SK-N-SH (cell line): ENCODE data around the gene MAP3K13.

Experiments used
- CHD2 ChIP-seq: fragments of 150-350 bp; IDR thresholded peaks from 2 replicates; pipeline ENCODE4 v1.6.1; 2018; ENCODE audit warnings: low read length; ENCODE audit not compliant: partially characterized antibody
- CTCF ChIP-seq: fragments of 200-600 bp; sonication (generic); IDR thresholded peaks from 2 replicates; pipeline ENCODE4 v1.6.1; 2017; ENCODE audit warnings: antibody characterized with exemption, mild to moderate bottlenecking, moderate library complexity
- EZH2phosphoT487 ChIP-seq: fragments of 200-600 bp; sonication (generic); IDR thresholded peaks from 2 replicates; pipeline ENCODE4 v1.6.1; 2017; ENCODE audit warnings: low read depth, mixed run types, mild to moderate bottlenecking, antibody characterized with exemption, moderate library complexity, borderline replicate concordance
- GABPA ChIP-seq: IDR thresholded peaks from 2 replicates; pipeline ENCODE4 v1.4.0; 2012; ENCODE audit warnings: low read depth, mild to moderate bottlenecking
- MAX ChIP-seq: IDR thresholded peaks from 2 replicates; pipeline ENCODE4 v1.4.0; 2012; ENCODE audit warnings: low read depth
- NFIC ChIP-seq: IDR thresholded peaks from 2 replicates; pipeline ENCODE4 v1.4.0; 2012; ENCODE audit warnings: borderline replicate concordance
- POLR2AphosphoS5 ChIP-seq: IDR thresholded peaks from 2 replicates; pipeline ENCODE4 v1.6.1; 2012; ENCODE audit warnings: low read depth, low read length
- RAD21 ChIP-seq: IDR thresholded peaks from 2 replicates; pipeline ENCODE4 v1.6.1; 2012; ENCODE audit warnings: mild to moderate bottlenecking, low read length
- RFX5 ChIP-seq: IDR thresholded peaks from 2 replicates; pipeline ENCODE4 v1.6.1; 2012; ENCODE audit warnings: mild to moderate bottlenecking, improper control_type of control experiment, low read length
- RXRA ChIP-seq: IDR thresholded peaks from 2 replicates; pipeline ENCODE4 v1.4.0; 2012; ENCODE audit warnings: low read depth, mild to moderate bottlenecking, borderline replicate concordance
- TAF1 ChIP-seq: IDR thresholded peaks from 2 replicates; pipeline ENCODE4 v1.6.1; 2012; ENCODE audit warnings: low read depth, mild to moderate bottlenecking, low read length, moderate library complexity, borderline replicate concordance
- TF ChIP-seq, protein P1 (sequence below): IDR thresholded peaks from 2 replicates; pipeline ENCODE4 v1.6.1; 2012; ENCODE audit warnings: mild to moderate bottlenecking, low read depth, low read length, moderate library complexity

GRCh38 chr3:185342459-185343174 is 20.3 kb upstream of the MAP3K13 start:
- TF ChIP-seq CHD2 (no peak), CTCF (no peak), NFIC (no peak), MAX (no peak), TAF1 (no peak), RXRA (no peak), GABPA (no peak), RAD21 (no peak), POLR2AphosphoS5 (no peak), RFX5 (no peak), EZH2phosphoT487 (no peak)
- TF ChIP-seq, protein P1, sequence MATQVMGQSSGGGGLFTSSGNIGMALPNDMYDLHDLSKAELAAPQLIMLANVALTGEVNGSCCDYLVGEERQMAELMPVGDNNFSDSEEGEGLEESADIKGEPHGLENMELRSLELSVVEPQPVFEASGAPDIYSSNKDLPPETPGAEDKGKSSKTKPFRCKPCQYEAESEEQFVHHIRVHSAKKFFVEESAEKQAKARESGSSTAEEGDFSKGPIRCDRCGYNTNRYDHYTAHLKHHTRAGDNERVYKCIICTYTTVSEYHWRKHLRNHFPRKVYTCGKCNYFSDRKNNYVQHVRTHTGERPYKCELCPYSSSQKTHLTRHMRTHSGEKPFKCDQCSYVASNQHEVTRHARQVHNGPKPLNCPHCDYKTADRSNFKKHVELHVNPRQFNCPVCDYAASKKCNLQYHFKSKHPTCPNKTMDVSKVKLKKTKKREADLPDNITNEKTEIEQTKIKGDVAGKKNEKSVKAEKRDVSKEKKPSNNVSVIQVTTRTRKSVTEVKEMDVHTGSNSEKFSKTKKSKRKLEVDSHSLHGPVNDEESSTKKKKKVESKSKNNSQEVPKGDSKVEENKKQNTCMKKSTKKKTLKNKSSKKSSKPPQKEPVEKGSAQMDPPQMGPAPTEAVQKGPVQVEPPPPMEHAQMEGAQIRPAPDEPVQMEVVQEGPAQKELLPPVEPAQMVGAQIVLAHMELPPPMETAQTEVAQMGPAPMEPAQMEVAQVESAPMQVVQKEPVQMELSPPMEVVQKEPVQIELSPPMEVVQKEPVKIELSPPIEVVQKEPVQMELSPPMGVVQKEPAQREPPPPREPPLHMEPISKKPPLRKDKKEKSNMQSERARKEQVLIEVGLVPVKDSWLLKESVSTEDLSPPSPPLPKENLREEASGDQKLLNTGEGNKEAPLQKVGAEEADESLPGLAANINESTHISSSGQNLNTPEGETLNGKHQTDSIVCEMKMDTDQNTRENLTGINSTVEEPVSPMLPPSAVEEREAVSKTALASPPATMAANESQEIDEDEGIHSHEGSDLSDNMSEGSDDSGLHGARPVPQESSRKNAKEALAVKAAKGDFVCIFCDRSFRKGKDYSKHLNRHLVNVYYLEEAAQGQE = no peak
